K562 (cell line): ENCODE data around the gene ITGAX. TPM values are rescaled to one million over a fixed set of nuclear protein-coding genes. Genes with fewer than 3 reads are reported as not detected.

ENCODE experiments used
- ATAC-seq: fragments of 200-7000 bp; cut with Tn5 transposase; 3 replicates; pipeline ENCODE4 v1.9.1; 2020; ENCODE audit warnings: moderate library complexity
- BruUV-seq: library from RNA; stranded (reverse); fragments of 400-500 nt; replicated peaks from 2 replicates; lab custom pipeline; 2021; lab: Mats Ljungman, UMichigan
- CTCF ChIA-PET: fragments of 300-600 bp; formaldehyde crosslinking; extraction: SDS; loops from one replicate; lab custom pipeline; 2021; ENCODE audit warnings: low intra/inter-chr PET ratio; lab: Yijun Ruan, JAX
- POLR2A ChIA-PET: fragments of 300-600, 350-650 bp; sonication (Branson Sonifier 250); formaldehyde crosslinking; extraction: SDS; loops from one replicate; lab custom pipeline; 2021; ENCODE audit warnings: antibody characterized with exemption, inconsistent platforms; lab: Yijun Ruan, JAX
- DNase-seq, 4 experiments: peaks; one replicate each; pipeline versions ENCODE4 v3.0.0 to v3.0.0-alpha.2; 2011 to 2018; ENCODE audit warnings: low spot score in 3 of 4, mixed read lengths in 3 of 4; ENCODE audit errors: extremely low read depth in 1 of 4
- FAIRE-seq: peaks from 2 replicates; lab custom pipeline; 2011; peaks lifted over from hg19 to GRCh38; lab: Jason Lieb, UNC
- H2AFZ ChIP-seq: 2 replicates; pipeline ENCODE4 v1.6.0; 2011; ENCODE audit warnings: low read depth, low read length, control low read depth, inconsistent platforms
- H3K27ac ChIP-seq: fragments of 200-600 bp; 3 replicates; pipeline ENCODE4 v1.8.0; 2011; ENCODE audit warnings: low read depth, mild to moderate bottlenecking, control low read depth, inconsistent platforms, low read length, moderate library complexity, mixed read lengths; ENCODE audit errors: extremely low read depth
- H3K27me3 ChIP-seq, 2 experiments: fragments of 300-600 bp in 1 of 2; 2 replicates in 1 of 2; 3 replicates in 1 of 2; pipeline versions ENCODE4 v1.6.0 to v1.8.0; 2011; ENCODE audit warnings: inconsistent platforms in 2 of 2, low read length in 2 of 2, mild to moderate bottlenecking in 1 of 2, mixed read lengths in 1 of 2, moderate library complexity in 1 of 2; ENCODE audit not compliant: control insufficient read depth in 2 of 2, insufficient read depth in 2 of 2
- H3K36me3 ChIP-seq: fragments of 300-600 bp; 3 replicates; pipeline ENCODE4 v1.8.0; 2011; ENCODE audit warnings: mild to moderate bottlenecking, low read length, inconsistent platforms; ENCODE audit not compliant: control insufficient read depth, insufficient read depth
- H3K4me1 ChIP-seq, 2 experiments: fragments of 200-600 bp in 1 of 2; replicated peaks in 1 of 2; 2 replicates in 1 of 2; 3 replicates in 1 of 2; pipeline versions ENCODE4 v1.5.1 to v1.8.0; 2011; ENCODE audit warnings: inconsistent platforms in 2 of 2, low read length in 2 of 2, mild to moderate bottlenecking in 1 of 2, mixed read lengths in 1 of 2, moderate library complexity in 1 of 2; ENCODE audit not compliant: control insufficient read depth in 2 of 2, insufficient read depth in 2 of 2
- H3K4me2 ChIP-seq: 2 replicates; pipeline ENCODE4 v1.6.1; 2011; ENCODE audit warnings: low read length, control low read depth, inconsistent platforms, mixed read lengths; ENCODE audit not compliant: insufficient read depth
- H3K4me3 ChIP-seq: fragments of 200-600 bp; sonication (generic), shearing (Covaris generic); 2 replicates; pipeline ENCODE4 v1.5.1; 2016; ENCODE audit warnings: control low read depth, inconsistent platforms
- H3K79me2 ChIP-seq: fragments of 200-600 bp; 3 replicates; pipeline ENCODE4 v1.8.0; 2011; ENCODE audit warnings: low read length, inconsistent platforms; ENCODE audit not compliant: control insufficient read depth, insufficient read depth
- H3K9ac ChIP-seq, 2 experiments: 2 replicates each; pipeline versions ENCODE4 v1.6.0 to v1.6.1; 2011; ENCODE audit warnings: low read depth in 2 of 2, low read length in 2 of 2, control low read depth in 1 of 2, inconsistent platforms in 1 of 2, mild to moderate bottlenecking in 1 of 2, mixed read lengths in 1 of 2; ENCODE audit not compliant: insufficient read depth in 1 of 2
- H3K9me1 ChIP-seq: one replicate; pipeline ENCODE4 v1.6.0; 2011; ENCODE audit warnings: inconsistent platforms, mild to moderate bottlenecking, low read length, moderate library complexity; ENCODE audit not compliant: control insufficient read depth, insufficient read depth
- H3K9me3 ChIP-seq: replicated peaks from 2 replicates; pipeline ENCODE4 v1.5.1; 2011; ENCODE audit warnings: low read depth, low read length, inconsistent platforms; ENCODE audit not compliant: control insufficient read depth, insufficient read depth
- H4K20me1 ChIP-seq: replicated peaks from 2 replicates; pipeline ENCODE4 v1.6.1; 2011; ENCODE audit warnings: low read length, inconsistent platforms, mixed read lengths; ENCODE audit not compliant: control insufficient read depth, insufficient read depth
- CBFB ChIP-seq: sonication (generic); formaldehyde crosslinking; IDR thresholded peaks from 2 replicates; pipeline ENCODE4 v1.4.0; 2020; ENCODE audit warnings: mild to moderate bottlenecking, missing genetic modification reagents
- E4F1 ChIP-seq: fragments of 250-450 bp; sonication (Bioruptor Pico); IDR thresholded peaks from 2 replicates; pipeline ENCODE4 v1.5.0; 2021; ENCODE audit warnings: mild to moderate bottlenecking, borderline replicate concordance
- PCBP2 ChIP-seq: fragments of 200-400 bp; formaldehyde crosslinking; IDR thresholded peaks from 2 replicates; pipeline ENCODE4 v1.6.1; 2018; ENCODE audit warnings: low read length, low read depth, mild to moderate bottlenecking, moderate library complexity; ENCODE audit not compliant: poor library complexity, severe bottlenecking
- PRMT5 ChIP-seq: sonication (generic); formaldehyde crosslinking; IDR thresholded peaks from 2 replicates; pipeline ENCODE4 v1.5.0; 2020; ENCODE audit warnings: missing genetic modification reagents
- TSC22D4 ChIP-seq: fragments of 450-650 bp; IDR thresholded peaks from 2 replicates; pipeline ENCODE4 v1.6.1; 2016; ENCODE audit warnings: missing genetic modification characterization, missing biosample characterization, control low read depth
- ZNF224 ChIP-seq: sonication (generic); formaldehyde crosslinking; IDR thresholded peaks from 2 replicates; pipeline ENCODE4 v1.8.0; 2022; ENCODE audit warnings: mild to moderate bottlenecking, missing genetic modification reagents
- ZNF507 ChIP-seq: conservative IDR thresholded peaks from 2 replicates; pipeline ENCODE4 v1.6.1; 2017; ENCODE audit warnings: missing genetic modification characterization, missing compliant biosample characterization
- ZNF518B ChIP-seq: fragments of 250-450 bp; sonication (Bioruptor Pico); IDR thresholded peaks from 2 replicates; pipeline ENCODE4 v1.5.0; 2021; ENCODE audit warnings: mild to moderate bottlenecking, moderate library complexity
- WGBS: fragments of 100-300 bp; shearing (Covaris generic); methylation state at CpG from one replicate; pipeline ENCODE4 v1.1.6; 2016; ENCODE audit warnings: low coverage, mixed read lengths; ENCODE audit not compliant: insufficient coverage; ENCODE audit errors: missing lambda C conversion rate; 5-methylcytosine and 5-hydroxymethylcytosine counted together
- in situ Hi-C: fragments of 300-500 bp; cut with MboI; formaldehyde crosslinking; loops from 4 replicates; pipeline ENCODE4 v1.15.0; 2018; ENCODE audit warnings: inconsistent platforms, mixed read lengths
- intact Hi-C: fragments of 100-400 bp; cut with micrococcal nuclease; formaldehyde crosslinking; loops from 2 replicates; pipeline ENCODE4 v1.14.2; 2022
- polyA plus RNA-seq, 8 experiments: library from polyadenylated mRNA; depleted of rRNA in 4 of 8; stranded (reverse) in 5 of 8; unstranded in 3 of 8; fragments of >200 nt; fragmentation: Nextera tagmentation in 2 of 8; fragmentation: Illumina TruSeq in 1 of 8; extraction: Ambion mirVana in 2 of 8; extraction: Trizol in 1 of 8; gene quantifications; 2 replicates each; pipeline versions ENCODE4 v1.2.1 to v1.2.3, GENCODE V29; 2011 to 2014; ENCODE audit warnings: inconsistent platforms in 1 of 8, missing spikeins in 1 of 8
- total RNA-seq, 7 experiments: library from RNA; depleted of rRNA in 6 of 7; stranded (reverse); fragments of >200 nt in 6 of 7; fragmentation: Illumina TruSeq in 2 of 7; extraction: Trizol in 2 of 7; gene quantifications; 2 replicates each; pipeline versions ENCODE4 v1.2.1 to v1.2.3, GENCODE V29; 2011 to 2021; ENCODE audit warnings: low replicate concordance in 1 of 7
- TF ChIP-seq, protein P1 (sequence below): sonication (generic); formaldehyde crosslinking; IDR thresholded peaks from 2 replicates; pipeline ENCODE4 v1.9.0; 2022; ENCODE audit warnings: mild to moderate bottlenecking, missing genetic modification reagents
- TF ChIP-seq, protein P2 (sequence below): fragments of 150-350 bp; IDR thresholded peaks from 2 replicates; pipeline ENCODE4 v1.6.1; 2014; ENCODE audit warnings: low read depth, mild to moderate bottlenecking, low read length, borderline replicate concordance

The ITGAX gene
- total and polyA plus RNA-seq, 9 of the 15 experiments (the other 6 are each of a cell fraction or from before 2014, with no cell fraction given), result 0.03 to 0.58 (median 0.14) TPM

DNA sequence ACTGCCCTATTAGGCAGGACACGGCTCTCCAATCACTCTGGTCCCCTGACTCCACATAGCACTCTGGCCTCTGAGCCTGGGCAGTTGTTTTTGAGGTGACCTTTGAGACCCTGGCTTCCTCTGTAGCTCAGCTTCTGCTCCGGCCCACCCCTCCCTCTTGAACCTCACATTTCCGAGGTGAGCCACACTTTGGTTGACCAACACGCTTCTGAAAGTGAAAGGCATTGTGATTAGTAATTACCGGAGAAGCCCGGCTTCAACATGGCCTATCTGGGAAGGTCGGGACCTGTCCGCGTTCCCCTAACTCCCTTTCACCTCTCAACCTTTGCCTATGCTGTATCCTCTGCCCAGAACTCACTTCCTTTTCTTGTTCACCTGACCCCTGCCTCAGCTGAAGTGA, 10.3 kb upstream of the ITGAX start:
- Histone ChIP-seq H3K9me3 (peaks cover 4% of the 10 kb centered on the region; the same call in 1 of the 2 replicates), H3K27ac (no peak overlapping the region), H3K27me3 (peaks cover 0 to 14% of the 10 kb centered on the region in 2 experiments; a peak in 2 of 5 replicates), H3K4me1 (no peaks in the 10 kb centered on the region; a peak in 1 of 5 replicates), H3K79me2 (no peaks in the 10 kb centered on the region), H2AFZ (no peak overlapping the region), H4K20me1 (no peaks in the 10 kb centered on the region), H3K36me3 (no peaks in the 10 kb centered on the region), H3K9ac (no peak overlapping the region), H3K4me3 (no peak overlapping the region), H3K9me1 (no peaks in the 10 kb centered on the region), H3K4me2 (no peak overlapping the region)
- DNase-seq (no peak), ATAC-seq (no peak), FAIRE-seq (no peak)
- intact Hi-C loops (no loop called here), in situ Hi-C loops (no loop called here)
- no TSS peak for BruUV-seq
- CTCF ChIA-PET, result interaction anchor here (0.6 kb wide), 1 partner anchor 37 kb away, joined by 3 read pairs; no protein-coding TSS in a partner anchor
- WGBS, result 9% methylated on average over 9 of the region's 9 CpGs
- POLR2A ChIA-PET, result no interaction called here
- TF ChIP-seq ZNF224, result no peak
- no peak for TF ChIP-seq ZNF507 (tag)
- TF ChIP-seq PRMT5 (CRISPR knock-in tag), result no peak
- TF ChIP-seq E4F1 (CRISPR knock-in tag), result no peak
- TF ChIP-seq, protein P1, sequence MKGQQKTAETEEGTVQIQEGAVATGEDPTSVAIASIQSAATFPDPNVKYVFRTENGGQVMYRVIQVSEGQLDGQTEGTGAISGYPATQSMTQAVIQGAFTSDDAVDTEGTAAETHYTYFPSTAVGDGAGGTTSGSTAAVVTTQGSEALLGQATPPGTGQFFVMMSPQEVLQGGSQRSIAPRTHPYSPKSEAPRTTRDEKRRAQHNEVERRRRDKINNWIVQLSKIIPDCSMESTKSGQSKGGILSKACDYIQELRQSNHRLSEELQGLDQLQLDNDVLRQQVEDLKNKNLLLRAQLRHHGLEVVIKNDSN (CRISPR knock-in tag), result no peak
- TF ChIP-seq, protein P2, sequence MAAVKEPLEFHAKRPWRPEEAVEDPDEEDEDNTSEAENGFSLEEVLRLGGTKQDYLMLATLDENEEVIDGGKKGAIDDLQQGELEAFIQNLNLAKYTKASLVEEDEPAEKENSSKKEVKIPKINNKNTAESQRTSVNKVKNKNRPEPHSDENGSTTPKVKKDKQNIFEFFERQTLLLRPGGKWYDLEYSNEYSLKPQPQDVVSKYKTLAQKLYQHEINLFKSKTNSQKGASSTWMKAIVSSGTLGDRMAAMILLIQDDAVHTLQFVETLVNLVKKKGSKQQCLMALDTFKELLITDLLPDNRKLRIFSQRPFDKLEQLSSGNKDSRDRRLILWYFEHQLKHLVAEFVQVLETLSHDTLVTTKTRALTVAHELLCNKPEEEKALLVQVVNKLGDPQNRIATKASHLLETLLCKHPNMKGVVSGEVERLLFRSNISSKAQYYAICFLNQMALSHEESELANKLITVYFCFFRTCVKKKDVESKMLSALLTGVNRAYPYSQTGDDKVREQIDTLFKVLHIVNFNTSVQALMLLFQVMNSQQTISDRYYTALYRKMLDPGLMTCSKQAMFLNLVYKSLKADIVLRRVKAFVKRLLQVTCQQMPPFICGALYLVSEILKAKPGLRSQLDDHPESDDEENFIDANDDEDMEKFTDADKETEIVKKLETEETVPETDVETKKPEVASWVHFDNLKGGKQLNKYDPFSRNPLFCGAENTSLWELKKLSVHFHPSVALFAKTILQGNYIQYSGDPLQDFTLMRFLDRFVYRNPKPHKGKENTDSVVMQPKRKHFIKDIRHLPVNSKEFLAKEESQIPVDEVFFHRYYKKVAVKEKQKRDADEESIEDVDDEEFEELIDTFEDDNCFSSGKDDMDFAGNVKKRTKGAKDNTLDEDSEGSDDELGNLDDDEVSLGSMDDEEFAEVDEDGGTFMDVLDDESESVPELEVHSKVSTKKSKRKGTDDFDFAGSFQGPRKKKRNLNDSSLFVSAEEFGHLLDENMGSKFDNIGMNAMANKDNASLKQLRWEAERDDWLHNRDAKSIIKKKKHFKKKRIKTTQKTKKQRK, result no peak
- TF ChIP-seq CBFB (CRISPR knock-in tag), result no peak
- no peak for TF ChIP-seq ZNF518B (CRISPR knock-in tag)
- no peak for TF ChIP-seq TSC22D4
- no peak for TF ChIP-seq PCBP2
